K562 (cell line): ENCODE measurements around the gene UPF2. TPM values are rescaled to one million over a fixed set of nuclear protein-coding genes. Genes with fewer than 3 reads are reported as not detected.
A peak's percentile ranks its signal among the peaks of the same experiment; 100 is the strongest.

Source experiments
- DPF2 ChIP-seq: fragments of 450-650 bp; IDR thresholded peaks from 2 replicates; pipeline ENCODE4 v1.6.1; 2016
- ETV1 ChIP-seq: fragments of 450-650 bp; conservative IDR thresholded peaks from 2 replicates; pipeline ENCODE4 v1.6.1; 2016; ENCODE audit warnings: missing genetic modification characterization, control low read depth, low read depth, missing compliant biosample characterization
- FOXA1 ChIP-seq: fragments of 450-650 bp; IDR thresholded peaks from 2 replicates; pipeline ENCODE4 v1.6.1; 2016; ENCODE audit warnings: mild to moderate bottlenecking, borderline replicate concordance
- FOXM1 ChIP-seq, 2 experiments: fragments of 450-650 bp in 1 of 2; sonication (generic) in 1 of 2; formaldehyde crosslinking in 1 of 2; IDR thresholded peaks; 2 replicates each; pipeline versions ENCODE4 v1.6.1 to v1.9.0; 2017 to 2022; ENCODE audit warnings: low read depth in 2 of 2, mild to moderate bottlenecking in 2 of 2, missing genetic modification reagents in 1 of 2, moderate library complexity in 1 of 2
- GTF2A2 ChIP-seq: IDR thresholded peaks from 2 replicates; pipeline ENCODE4 v1.6.1; 2016; ENCODE audit warnings: mild to moderate bottlenecking, missing genetic modification characterization, missing compliant biosample characterization
- GTF2E2 ChIP-seq: fragments of 200-800 bp; sonication (Bioruptor generic); IDR thresholded peaks from 2 replicates; pipeline ENCODE4 v1.6.1; 2016; ENCODE audit warnings: missing genetic modification characterization, missing compliant biosample characterization
- NR2C2 ChIP-seq, 2 experiments: fragments of 200-800 bp in 1 of 2; sonication (Bioruptor generic) in 1 of 2; sonication (generic) in 1 of 2; formaldehyde crosslinking in 1 of 2; IDR thresholded peaks; 2 replicates each; pipeline versions ENCODE4 v1.6.1 to v1.8.0; 2016 to 2022; ENCODE audit warnings: mild to moderate bottlenecking in 1 of 2, missing compliant biosample characterization in 1 of 2, missing genetic modification characterization in 1 of 2, missing genetic modification reagents in 1 of 2
- SNRNP70 ChIP-seq: fragments of 200-400 bp; formaldehyde crosslinking; optimal IDR thresholded peaks from 2 replicates; pipeline ENCODE3; 2017; ENCODE audit warnings: low read depth, low read length
- TCF7 ChIP-seq: sonication (generic); IDR thresholded peaks from 2 replicates; pipeline ENCODE4 v1.6.1; 2016; ENCODE audit warnings: antibody characterized with exemption, borderline replicate concordance
- ZNF408 ChIP-seq: fragments of 250-450 bp; sonication (Bioruptor Pico); IDR thresholded peaks from 2 replicates; pipeline ENCODE4 v1.4.0; 2020; ENCODE audit warnings: low read depth, mild to moderate bottlenecking, moderate library complexity
- ZNF76 ChIP-seq: fragments of 250-450 bp; sonication (Bioruptor Pico); IDR thresholded peaks from 2 replicates; pipeline ENCODE4 v1.4.0; 2020; ENCODE audit warnings: mild to moderate bottlenecking, moderate library complexity, borderline replicate concordance
- polyA plus RNA-seq, 8 experiments: library from polyadenylated mRNA; depleted of rRNA in 4 of 8; stranded (reverse) in 5 of 8; unstranded in 3 of 8; fragments of >200 nt; fragmentation: Nextera tagmentation in 2 of 8; fragmentation: Illumina TruSeq in 1 of 8; extraction: Ambion mirVana in 2 of 8; extraction: Trizol in 1 of 8; gene quantifications; 2 replicates each; pipeline versions ENCODE4 v1.2.1 to v1.2.3, GENCODE V29; 2011 to 2014; ENCODE audit warnings: inconsistent platforms in 1 of 8, missing spikeins in 1 of 8
- total RNA-seq, 7 experiments: library from RNA; depleted of rRNA in 6 of 7; stranded (reverse); fragments of >200 nt in 6 of 7; fragmentation: Illumina TruSeq in 2 of 7; extraction: Trizol in 2 of 7; gene quantifications; 2 replicates each; pipeline versions ENCODE4 v1.2.1 to v1.2.3, GENCODE V29; 2011 to 2021; ENCODE audit warnings: low replicate concordance in 1 of 7
- TF ChIP-seq, protein P1 (sequence below): fragments of 450-650 bp; IDR thresholded peaks from 2 replicates; pipeline ENCODE4 v1.6.1; 2017; ENCODE audit warnings: antibody characterized with exemption, mild to moderate bottlenecking
- TF ChIP-seq, protein P2 (sequence below): fragments of 450-650 bp; formaldehyde crosslinking; IDR thresholded peaks from 2 replicates; pipeline ENCODE4 v1.4.0; 2022; ENCODE audit warnings: missing genetic modification characterization
- TF ChIP-seq, protein P3 (sequence below): fragments of 450-650 bp; IDR thresholded peaks from one replicate; pipeline ENCODE4 v1.6.1; 2018; ENCODE audit warnings: mild to moderate bottlenecking, moderate library complexity; ENCODE audit not compliant: partially characterized antibody
- TF ChIP-seq, protein P4 (sequence below): fragments of 450-650 bp; formaldehyde crosslinking; IDR thresholded peaks from 2 replicates; pipeline ENCODE4 v1.4.0; 2020; ENCODE audit warnings: mild to moderate bottlenecking, moderate library complexity
- TF ChIP-seq, protein P5 (sequence below): fragments of 250-450 bp; sonication (Bioruptor Pico); IDR thresholded peaks from 2 replicates; pipeline ENCODE4 v1.4.0; 2020; ENCODE audit warnings: borderline replicate concordance

The UPF2 gene
- total and polyA plus RNA-seq, 9 of the 15 experiments (the other 6 are each of a cell fraction or from before 2014, with no cell fraction given), result 13.9 to 37.7 (median 23.7) TPM

DNA sequence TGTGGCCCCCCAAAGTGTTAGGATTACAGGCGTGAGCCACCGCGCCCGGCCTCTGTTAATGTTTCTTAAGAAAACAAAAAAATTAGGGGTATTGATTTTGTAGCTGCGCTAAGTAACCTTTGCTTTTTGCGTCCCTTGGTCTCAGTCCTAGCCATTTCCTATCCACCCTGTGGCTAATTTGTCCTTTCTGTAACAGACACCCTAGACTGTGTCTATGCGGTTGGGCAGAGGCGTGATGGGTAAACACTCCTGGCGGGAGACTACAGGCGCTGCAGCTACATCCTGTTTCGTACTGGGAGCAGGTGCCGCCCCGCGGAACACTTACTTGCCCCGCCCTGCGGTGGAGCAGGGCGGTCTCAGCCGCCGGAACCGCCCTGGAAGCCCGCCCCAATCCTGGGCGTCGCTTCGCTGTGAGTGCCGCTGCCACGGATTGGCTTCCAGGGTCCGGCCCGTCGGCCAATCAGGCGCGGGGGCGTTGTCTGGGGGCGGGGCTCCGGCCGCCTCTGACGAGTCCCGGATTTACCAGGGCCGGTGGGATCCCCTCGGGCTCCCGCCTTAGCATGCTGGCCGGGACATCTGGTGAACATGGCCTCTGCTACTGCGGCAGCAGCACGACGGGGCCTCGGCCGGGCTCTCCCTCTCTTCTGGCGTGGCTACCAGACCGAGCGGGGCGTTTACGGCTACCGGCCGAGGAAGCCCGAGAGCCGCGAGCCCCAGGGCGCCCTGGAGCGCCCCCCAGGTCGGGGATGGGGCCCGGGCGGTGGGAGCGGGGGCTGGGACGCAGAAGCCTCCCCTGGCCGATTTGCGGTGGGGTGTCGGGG, 26.1 kb upstream of the UPF2 start, which contains the start of gene DHTKD1 (continued):
- TF ChIP-seq, protein P1, sequence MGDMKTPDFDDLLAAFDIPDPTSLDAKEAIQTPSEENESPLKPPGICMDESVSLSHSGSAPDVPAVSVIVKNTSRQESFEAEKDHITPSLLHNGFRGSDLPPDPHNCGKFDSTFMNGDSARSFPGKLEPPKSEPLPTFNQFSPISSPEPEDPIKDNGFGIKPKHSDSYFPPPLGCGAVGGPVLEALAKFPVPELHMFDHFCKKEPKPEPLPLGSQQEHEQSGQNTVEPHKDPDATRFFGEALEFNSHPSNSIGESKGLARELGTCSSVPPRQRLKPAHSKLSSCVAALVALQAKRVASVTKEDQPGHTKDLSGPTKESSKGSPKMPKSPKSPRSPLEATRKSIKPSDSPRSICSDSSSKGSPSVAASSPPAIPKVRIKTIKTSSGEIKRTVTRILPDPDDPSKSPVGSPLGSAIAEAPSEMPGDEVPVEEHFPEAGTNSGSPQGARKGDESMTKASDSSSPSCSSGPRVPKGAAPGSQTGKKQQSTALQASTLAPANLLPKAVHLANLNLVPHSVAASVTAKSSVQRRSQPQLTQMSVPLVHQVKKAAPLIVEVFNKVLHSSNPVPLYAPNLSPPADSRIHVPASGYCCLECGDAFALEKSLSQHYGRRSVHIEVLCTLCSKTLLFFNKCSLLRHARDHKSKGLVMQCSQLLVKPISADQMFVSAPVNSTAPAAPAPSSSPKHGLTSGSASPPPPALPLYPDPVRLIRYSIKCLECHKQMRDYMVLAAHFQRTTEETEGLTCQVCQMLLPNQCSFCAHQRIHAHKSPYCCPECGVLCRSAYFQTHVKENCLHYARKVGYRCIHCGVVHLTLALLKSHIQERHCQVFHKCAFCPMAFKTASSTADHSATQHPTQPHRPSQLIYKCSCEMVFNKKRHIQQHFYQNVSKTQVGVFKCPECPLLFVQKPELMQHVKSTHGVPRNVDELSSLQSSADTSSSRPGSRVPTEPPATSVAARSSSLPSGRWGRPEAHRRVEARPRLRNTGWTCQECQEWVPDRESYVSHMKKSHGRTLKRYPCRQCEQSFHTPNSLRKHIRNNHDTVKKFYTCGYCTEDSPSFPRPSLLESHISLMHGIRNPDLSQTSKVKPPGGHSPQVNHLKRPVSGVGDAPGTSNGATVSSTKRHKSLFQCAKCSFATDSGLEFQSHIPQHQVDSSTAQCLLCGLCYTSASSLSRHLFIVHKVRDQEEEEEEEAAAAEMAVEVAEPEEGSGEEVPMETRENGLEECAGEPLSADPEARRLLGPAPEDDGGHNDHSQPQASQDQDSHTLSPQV, result peak; percentile 88
- no peak for TF ChIP-seq FOXA1
- TF ChIP-seq ZNF408 (CRISPR knock-in tag), result no peak
- TF ChIP-seq GTF2A2 (tag), result no peak
- TF ChIP-seq FOXM1 (IDR thresholded peaks at IDR 0.05; ENCODE audit: low read depth), result no peak
- no peak for TF ChIP-seq FOXM1 (CRISPR knock-in tag; IDR thresholded peaks at IDR 0.05; ENCODE audit: low read depth)
- TF ChIP-seq, protein P2, sequence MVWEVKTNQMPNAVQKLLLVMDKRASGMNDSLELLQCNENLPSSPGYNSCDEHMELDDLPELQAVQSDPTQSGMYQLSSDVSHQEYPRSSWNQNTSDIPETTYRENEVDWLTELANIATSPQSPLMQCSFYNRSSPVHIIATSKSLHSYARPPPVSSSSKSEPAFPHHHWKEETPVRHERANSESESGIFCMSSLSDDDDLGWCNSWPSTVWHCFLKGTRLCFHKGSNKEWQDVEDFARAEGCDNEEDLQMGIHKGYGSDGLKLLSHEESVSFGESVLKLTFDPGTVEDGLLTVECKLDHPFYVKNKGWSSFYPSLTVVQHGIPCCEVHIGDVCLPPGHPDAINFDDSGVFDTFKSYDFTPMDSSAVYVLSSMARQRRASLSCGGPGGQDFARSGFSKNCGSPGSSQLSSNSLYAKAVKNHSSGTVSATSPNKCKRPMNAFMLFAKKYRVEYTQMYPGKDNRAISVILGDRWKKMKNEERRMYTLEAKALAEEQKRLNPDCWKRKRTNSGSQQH (CRISPR knock-in tag), result no peak
- TF ChIP-seq, protein P3, sequence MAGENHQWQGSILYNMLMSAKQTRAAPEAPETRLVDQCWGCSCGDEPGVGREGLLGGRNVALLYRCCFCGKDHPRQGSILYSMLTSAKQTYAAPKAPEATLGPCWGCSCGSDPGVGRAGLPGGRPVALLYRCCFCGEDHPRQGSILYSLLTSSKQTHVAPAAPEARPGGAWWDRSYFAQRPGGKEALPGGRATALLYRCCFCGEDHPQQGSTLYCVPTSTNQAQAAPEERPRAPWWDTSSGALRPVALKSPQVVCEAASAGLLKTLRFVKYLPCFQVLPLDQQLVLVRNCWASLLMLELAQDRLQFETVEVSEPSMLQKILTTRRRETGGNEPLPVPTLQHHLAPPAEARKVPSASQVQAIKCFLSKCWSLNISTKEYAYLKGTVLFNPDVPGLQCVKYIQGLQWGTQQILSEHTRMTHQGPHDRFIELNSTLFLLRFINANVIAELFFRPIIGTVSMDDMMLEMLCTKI, result no peak
- TF ChIP-seq GTF2E2 (tag), result no peak
- TF ChIP-seq, protein P4, sequence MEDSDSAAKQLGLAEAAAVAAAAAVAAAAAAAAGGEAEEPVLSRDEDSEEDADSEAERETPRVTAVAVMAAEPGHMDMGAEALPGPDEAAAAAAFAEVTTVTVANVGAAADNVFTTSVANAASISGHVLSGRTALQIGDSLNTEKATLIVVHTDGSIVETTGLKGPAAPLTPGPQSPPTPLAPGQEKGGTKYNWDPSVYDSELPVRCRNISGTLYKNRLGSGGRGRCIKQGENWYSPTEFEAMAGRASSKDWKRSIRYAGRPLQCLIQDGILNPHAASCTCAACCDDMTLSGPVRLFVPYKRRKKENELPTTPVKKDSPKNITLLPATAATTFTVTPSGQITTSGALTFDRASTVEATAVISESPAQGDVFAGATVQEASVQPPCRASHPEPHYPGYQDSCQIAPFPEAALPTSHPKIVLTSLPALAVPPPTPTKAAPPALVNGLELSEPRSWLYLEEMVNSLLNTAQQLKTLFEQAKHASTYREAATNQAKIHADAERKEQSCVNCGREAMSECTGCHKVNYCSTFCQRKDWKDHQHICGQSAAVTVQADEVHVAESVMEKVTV (CRISPR knock-in tag), result no peak
- TF ChIP-seq, protein P5, sequence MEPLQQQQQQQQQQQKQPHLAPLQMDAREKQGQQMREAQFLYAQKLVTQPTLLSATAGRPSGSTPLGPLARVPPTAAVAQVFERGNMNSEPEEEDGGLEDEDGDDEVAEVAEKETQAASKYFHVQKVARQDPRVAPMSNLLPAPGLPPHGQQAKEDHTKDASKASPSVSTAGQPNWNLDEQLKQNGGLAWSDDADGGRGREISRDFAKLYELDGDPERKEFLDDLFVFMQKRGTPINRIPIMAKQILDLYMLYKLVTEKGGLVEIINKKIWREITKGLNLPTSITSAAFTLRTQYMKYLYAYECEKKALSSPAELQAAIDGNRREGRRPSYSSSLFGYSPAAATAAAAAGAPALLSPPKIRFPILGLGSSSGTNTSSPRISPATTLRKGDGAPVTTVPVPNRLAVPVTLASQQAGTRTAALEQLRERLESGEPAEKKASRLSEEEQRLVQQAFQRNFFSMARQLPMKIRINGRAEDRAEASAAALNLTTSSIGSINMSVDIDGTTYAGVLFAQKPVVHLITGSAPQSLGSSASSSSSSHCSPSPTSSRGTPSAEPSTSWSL (CRISPR knock-in tag), result no peak
- TF ChIP-seq DPF2, result 0 out of 2 replicates have a peak, but pooled peaks have one; percentile 9
- no peak for TF ChIP-seq TCF7
- TF ChIP-seq SNRNP70, result no peak
- no peak for TF ChIP-seq NR2C2 (CRISPR knock-in tag; IDR thresholded peaks at IDR 0.05)
- no peak for TF ChIP-seq NR2C2 (tag; IDR thresholded peaks at IDR 0.05)
- peak; percentile 91 for TF ChIP-seq ETV1 (tag)
- no peak for TF ChIP-seq ZNF76 (CRISPR knock-in tag)
